Mesendoderm (in vitro differentiated cells): ENCODE measurements around the gene JAZF1.
A peak's percentile ranks its signal among the peaks of the same experiment; 100 is the strongest.
"Not testable (repeated sequence)": the region's sequence is repeated elsewhere in the genome, so short reads cannot be mapped to it uniquely, and the experiment has no call there.

Experiments
- DNase-seq: peaks from one replicate; pipeline ENCODE4 v3.0.0; 2013
- H2AK5ac ChIP-seq: 2 replicates; pipeline ENCODE4 v1.6.1; 2013; ENCODE audit warnings: low read length, inconsistent platforms
- H2BK120ac ChIP-seq: 2 replicates; pipeline ENCODE4 v1.6.1; 2013; ENCODE audit warnings: low read depth, mild to moderate bottlenecking, low read length, moderate library complexity, mixed read lengths
- H2BK15ac ChIP-seq: replicated peaks from 2 replicates; pipeline ENCODE4 v1.6.1; 2013; ENCODE audit warnings: low read depth, mild to moderate bottlenecking, moderate library complexity
- H2BK5ac ChIP-seq: 2 replicates; pipeline ENCODE4 v1.6.1; 2013; ENCODE audit warnings: low read length, inconsistent platforms
- H3K18ac ChIP-seq: 2 replicates; pipeline ENCODE4 v1.6.1; 2013; ENCODE audit warnings: mild to moderate bottlenecking, low read length, mixed read lengths
- H3K23ac ChIP-seq: one replicate; pipeline ENCODE4 v1.6.1; 2013; ENCODE audit warnings: low read length
- H3K27ac ChIP-seq: 2 replicates; pipeline ENCODE4 v1.5.1; 2013; ENCODE audit warnings: low read depth, mild to moderate bottlenecking, inconsistent platforms, low read length, moderate library complexity
- H3K27me3 ChIP-seq: 2 replicates; pipeline ENCODE4 v1.6.1; 2013; ENCODE audit warnings: low read length, control low read depth, mild to moderate bottlenecking, inconsistent platforms; ENCODE audit not compliant: insufficient read depth, poor library complexity
- H3K36me3 ChIP-seq: 2 replicates; pipeline ENCODE4 v1.6.1; 2013; ENCODE audit warnings: low read length, inconsistent platforms; ENCODE audit not compliant: control insufficient read depth, insufficient read depth
- H3K4ac ChIP-seq: one replicate; pipeline ENCODE4 v1.6.1; 2013; ENCODE audit warnings: low read depth, mild to moderate bottlenecking, low read length, moderate library complexity
- H3K4me1 ChIP-seq: 2 replicates; pipeline ENCODE4 v1.6.1; 2013; ENCODE audit warnings: low read depth, low read length, inconsistent platforms; ENCODE audit not compliant: control insufficient read depth
- H3K4me2 ChIP-seq: 2 replicates; pipeline ENCODE4 v1.6.1; 2013; ENCODE audit warnings: low read length
- H3K4me3 ChIP-seq: 2 replicates; pipeline ENCODE4 v1.5.1; 2013; ENCODE audit warnings: mild to moderate bottlenecking, low read length
- H3K56ac ChIP-seq: one replicate; pipeline ENCODE4 v1.6.1; 2013; ENCODE audit warnings: low read length
- H3K79me1 ChIP-seq: 2 replicates; pipeline ENCODE4 v1.6.1; 2013; ENCODE audit warnings: low read length, inconsistent platforms
- H3K79me2 ChIP-seq: 2 replicates; pipeline ENCODE4 v1.6.1; 2013; ENCODE audit warnings: mild to moderate bottlenecking, low read length; ENCODE audit not compliant: control insufficient read depth, insufficient read depth
- H3K9ac ChIP-seq: 2 replicates; pipeline ENCODE4 v1.6.1; 2013; ENCODE audit warnings: low read length, inconsistent platforms
- H4K5ac ChIP-seq: one replicate; pipeline ENCODE4 v1.6.1; 2013; ENCODE audit warnings: low read length
- H4K8ac ChIP-seq: one replicate; pipeline ENCODE4 v1.6.1; 2013; ENCODE audit warnings: low read depth, mild to moderate bottlenecking, control low read depth, low read length, moderate library complexity
- WGBS: extraction: QIAGEN DNeasy Blood & Tissue Kit; methylation state at CpG from one replicate; pipeline ENCODE4 v1.1.7; 2013; ENCODE audit warnings: low lambda C conversion rate, missing lambda C conversion rate; ENCODE audit not compliant: insufficient coverage; ENCODE audit errors: extremely low coverage; 5-methylcytosine and 5-hydroxymethylcytosine counted together

The JAZF1 gene

GRCh38 chr7:27866256-27866655 lies 314.3 kb downstream of the JAZF1 start:
- Histone ChIP-seq H3K36me3 (no peaks in the 10 kb centered on the region), H3K9ac (no peak overlapping the region), H2BK120ac (no peak overlapping the region), H3K4ac (no peak overlapping the region), H4K8ac (no peak overlapping the region), H3K27ac (no peak overlapping the region), H2AK5ac (no peak overlapping the region), H4K5ac (no peak overlapping the region), H3K79me2 (no peaks in the 10 kb centered on the region), H3K4me3 (no peak overlapping the region), H3K23ac (no peak overlapping the region), H2BK15ac (no peak overlapping the region), H3K56ac (no peak overlapping the region), H2BK5ac (no peak overlapping the region), H3K18ac (no peak overlapping the region), H3K4me2 (no peak overlapping the region), H3K27me3 (no peaks in the 10 kb centered on the region), H3K79me1 (no peaks in the 10 kb centered on the region), H3K4me1 (peaks cover 2% of the 10 kb centered on the region)
- WGBS = no CpG with 5 or more reads among the region's 2 CpGs
- no peak for DNase-seq

- no peaks in the 10 kb centered on the region for H3K36me3 ChIP-seq
- no peak overlapping the region for H3K9ac ChIP-seq
- no CpG with 5 or more reads among the region's 11 CpGs for WGBS
- no peaks in the 10 kb centered on the region for H3K79me2 ChIP-seq
- H2BK15ac ChIP-seq = no peak overlapping the region
- no peaks in the 10 kb centered on the region for H3K79me1 ChIP-seq
- no peak overlapping the region for H2BK120ac ChIP-seq
- peaks cover 2% of the 10 kb centered on the region for H3K4me1 ChIP-seq
- peak; percentile 54 for DNase-seq
- H4K5ac ChIP-seq = no peak overlapping the region
- H3K56ac ChIP-seq = no peak overlapping the region
- H3K4me2 ChIP-seq = no peak overlapping the region
- no peaks in the 10 kb centered on the region for H3K27me3 ChIP-seq
- no peak overlapping the region for H3K18ac ChIP-seq
- no peak overlapping the region for H3K23ac ChIP-seq
- no peak overlapping the region for H3K4me3 ChIP-seq
- no peak overlapping the region for H2AK5ac ChIP-seq
- H3K27ac ChIP-seq = no peak overlapping the region
- H2BK5ac ChIP-seq = no peak overlapping the region
- H4K8ac ChIP-seq = no peak overlapping the region
- no peak overlapping the region for H3K4ac ChIP-seq
Measured at GRCh38 chr7:27863880-27864279, 316.7 kb downstream of the JAZF1 start.

GRCh38 chr7:27861747-27862146 lies 318.8 kb downstream of the JAZF1 start:
- Histone ChIP-seq H3K27me3 (no peaks in the 10 kb centered on the region), H2BK120ac (no peak overlapping the region), H3K23ac (no peak overlapping the region), H3K79me1 (no peaks in the 10 kb centered on the region), H3K4ac (no peak overlapping the region), H3K56ac (no peak overlapping the region), H2BK5ac (no peak overlapping the region), H3K36me3 (no peaks in the 10 kb centered on the region), H3K18ac (no peak overlapping the region), H3K4me3 (no peak overlapping the region), H3K4me1 (no peaks in the 10 kb centered on the region), H2AK5ac (no peak overlapping the region), H4K5ac (no peak overlapping the region), H3K27ac (no peak overlapping the region), H3K4me2 (no peak overlapping the region), H3K9ac (no peak overlapping the region), H2BK15ac (no peak overlapping the region), H4K8ac (no peak overlapping the region), H3K79me2 (no peaks in the 10 kb centered on the region)
- no peak for DNase-seq
- no CpG with 5 or more reads among the region's 3 CpGs for WGBS

GRCh38 chr7:27860800-27861199 lies 319.8 kb downstream of the JAZF1 start:
- H2BK5ac ChIP-seq = no peak overlapping the region
- no peaks in the 10 kb centered on the region for H3K4me1 ChIP-seq
- no peak for DNase-seq

GRCh38 chr7:27856703-27857485 lies 323.7 kb downstream of the JAZF1 start:
- peak overlapping the region; percentile 34 for H3K56ac ChIP-seq
- not testable (repeated sequence) for H4K8ac ChIP-seq, H3K9ac ChIP-seq, H3K4me3 ChIP-seq, H3K23ac ChIP-seq, H3K79me1 ChIP-seq, H3K79me2 ChIP-seq, H3K4ac ChIP-seq, H2AK5ac ChIP-seq, H3K4me2 ChIP-seq, H2BK15ac ChIP-seq, H3K27ac ChIP-seq, H3K27me3 ChIP-seq, H3K18ac ChIP-seq, H2BK5ac ChIP-seq, DNase-seq, H2BK120ac ChIP-seq, H3K4me1 ChIP-seq, H4K5ac ChIP-seq, H3K36me3 ChIP-seq
- WGBS = no CpG with 5 or more reads among the region's 28 CpGs

More at GRCh38 chr7:27860800-27861199, 319.8 kb downstream of the JAZF1 start:
- Histone ChIP-seq H2BK15ac (no peak overlapping the region), H4K5ac (no peak overlapping the region), H4K8ac (no peak overlapping the region), H3K79me1 (no peaks in the 10 kb centered on the region), H3K4ac (no peak overlapping the region), H3K36me3 (no peaks in the 10 kb centered on the region), H3K56ac (no peak overlapping the region), H3K4me3 (no peak overlapping the region), H2AK5ac (no peak overlapping the region), H3K23ac (no peak overlapping the region), H3K4me2 (no peak overlapping the region), H3K79me2 (no peaks in the 10 kb centered on the region), H3K18ac (no peak overlapping the region), H2BK120ac (no peak overlapping the region), H3K9ac (no peak overlapping the region), H3K27me3 (no peaks in the 10 kb centered on the region), H3K27ac (no peak overlapping the region)
- WGBS = no CpG with 5 or more reads among the region's 6 CpGs

- no peaks in the 10 kb centered on the region for H3K79me1 ChIP-seq
- H3K36me3 ChIP-seq = no peaks in the 10 kb centered on the region
- H3K27me3 ChIP-seq = no peaks in the 10 kb centered on the region
- no peak overlapping the region for H3K27ac ChIP-seq
- H4K8ac ChIP-seq = no peak overlapping the region
- H3K9ac ChIP-seq = no peak overlapping the region
- no peak overlapping the region for H3K18ac ChIP-seq
- H2AK5ac ChIP-seq = no peak overlapping the region
- H4K5ac ChIP-seq = no peak overlapping the region
- DNase-seq = no peak
- H3K4ac ChIP-seq = no peak overlapping the region
- H3K4me2 ChIP-seq = no peak overlapping the region
- H3K23ac ChIP-seq = no peak overlapping the region
- WGBS = no CpG with 5 or more reads among the region's 5 CpGs
- no peak overlapping the region for H3K56ac ChIP-seq
- no peak overlapping the region for H3K4me3 ChIP-seq
- no peak overlapping the region for H2BK15ac ChIP-seq
- no peaks in the 10 kb centered on the region for H3K79me2 ChIP-seq
- no peak overlapping the region for H2BK5ac ChIP-seq
- no peaks in the 10 kb centered on the region for H3K4me1 ChIP-seq
- H2BK120ac ChIP-seq = no peak overlapping the region
Measured at GRCh38 chr7:27850531-27850930, 330.1 kb downstream of the JAZF1 start.
